HTERT RPE-1 (cell line): Measurements from ENCODE around the gene BACE2.

Experiments used
- in situ Hi-C: fragments of 300-500 bp; cut with MboI; formaldehyde crosslinking; loops from 4 replicates; pipeline ENCODE4 v1.14.3; 2020; ENCODE audit warnings: low sequenced_read_pairs

Gene BACE2

DNA sequence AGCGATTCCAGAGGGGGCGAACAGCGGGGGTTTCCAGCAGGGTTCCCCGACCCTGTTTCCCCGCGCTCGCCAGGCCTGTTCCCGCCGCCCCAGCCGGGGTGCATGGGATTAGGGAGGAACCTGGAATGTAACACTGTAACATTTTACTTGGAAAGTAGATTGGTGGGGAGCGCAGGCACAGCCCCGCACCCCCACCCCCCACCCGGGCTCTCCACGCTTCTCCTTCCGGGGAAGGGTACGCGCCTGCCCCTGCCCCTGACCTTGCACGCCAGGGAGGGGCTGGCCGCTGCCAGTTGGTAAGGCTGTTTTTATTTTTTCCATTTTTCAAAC, 149.1 kb downstream of the BACE2 start:
- in situ Hi-C loops: no loop called here

DNA sequence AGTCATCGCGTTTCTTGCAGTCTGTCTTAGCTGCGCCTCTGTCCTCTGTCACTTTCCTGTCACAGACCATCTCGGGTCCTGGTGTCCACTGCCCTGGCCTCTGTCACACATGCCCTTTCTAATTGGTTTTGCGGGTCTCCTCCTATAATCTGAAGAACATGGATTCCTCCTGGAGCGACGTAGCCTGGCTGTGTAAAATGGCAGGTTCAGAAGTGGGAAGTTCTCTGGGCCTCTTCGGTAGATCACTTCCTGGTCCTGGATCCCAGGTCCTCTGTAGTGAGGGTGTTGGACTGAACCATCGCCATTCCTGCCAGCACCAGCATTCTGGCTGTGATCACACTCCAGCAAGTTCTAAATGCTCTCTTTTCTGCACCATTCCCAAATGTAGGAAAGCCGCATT, 149.5 kb downstream of the BACE2 start:
- in situ Hi-C loops: no loop called here

DNA sequence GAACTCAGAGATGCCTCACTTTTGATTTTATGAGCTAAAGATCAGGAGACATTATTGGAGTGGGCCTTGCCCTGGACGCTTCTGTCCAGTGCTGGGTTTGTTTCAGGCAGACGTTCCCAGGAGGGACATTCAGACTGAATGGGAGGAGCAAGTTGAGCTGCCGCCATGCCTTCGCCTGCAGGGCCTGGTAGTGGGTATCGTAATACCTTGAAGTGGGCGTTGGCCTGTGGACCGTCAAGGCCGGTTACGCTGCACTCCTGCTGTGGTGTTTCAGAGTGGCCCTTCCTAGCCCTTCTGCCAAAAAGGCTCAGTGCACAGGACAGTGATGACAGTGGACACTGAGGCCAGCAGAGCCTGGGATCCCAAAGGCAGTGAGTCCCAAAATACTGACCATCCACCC, 150.3 kb downstream of the BACE2 start:
- in situ Hi-C loops: no loop called here

DNA sequence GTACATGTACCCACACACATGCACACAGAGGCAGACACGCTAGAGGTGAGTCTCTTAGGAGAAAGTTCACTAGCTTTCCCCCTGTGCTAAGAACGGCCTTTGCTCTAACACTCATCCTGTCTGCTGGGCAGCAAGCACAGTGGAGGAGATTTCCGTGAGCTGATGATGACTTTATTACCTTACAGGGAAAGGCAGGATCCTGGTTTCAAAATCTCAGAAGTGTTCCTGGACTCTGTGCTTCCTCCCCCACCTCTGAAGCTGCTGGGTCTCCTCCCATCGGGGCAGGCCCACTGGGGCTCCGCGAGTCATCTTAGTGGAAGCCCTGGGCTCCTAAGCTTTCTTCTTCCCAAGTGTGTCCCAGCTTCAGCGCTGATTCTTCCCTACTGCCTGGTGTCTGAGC, 151.3 kb downstream of the BACE2 start:
- in situ Hi-C loops: no loop called here

DNA sequence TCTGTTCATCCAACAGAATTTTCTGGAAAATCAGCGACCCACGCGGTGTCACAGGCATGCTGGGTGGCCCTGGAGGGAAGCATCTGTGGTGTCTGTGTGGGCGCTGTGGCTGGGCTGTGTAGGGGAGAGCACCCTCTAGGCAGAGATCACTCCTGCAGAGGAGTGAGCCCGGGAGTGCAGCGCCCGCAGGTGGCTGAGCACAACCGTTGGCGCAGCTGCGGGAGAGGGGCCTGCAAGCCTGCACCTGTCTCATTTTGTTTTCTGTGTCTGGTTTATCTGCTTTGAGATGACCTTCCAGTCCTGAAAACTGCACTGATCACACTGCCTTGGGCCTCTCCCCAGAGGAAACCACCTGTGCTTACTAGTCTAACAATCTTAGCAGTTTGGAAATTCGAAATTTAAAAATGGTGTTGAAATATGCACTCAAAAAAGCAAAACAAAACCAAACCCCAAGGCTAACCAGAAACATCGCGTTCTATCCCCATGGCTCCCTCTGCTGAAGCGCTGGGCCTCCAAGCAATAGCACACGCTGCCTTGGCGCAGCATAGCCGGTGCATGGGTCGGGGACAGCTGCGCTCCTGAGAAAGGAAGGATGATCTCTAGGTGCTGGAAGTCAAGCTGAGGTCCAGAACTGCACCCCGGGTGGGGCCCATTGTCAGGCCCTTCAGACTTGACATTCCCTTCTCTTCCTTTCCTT, 153.4 kb downstream of the BACE2 start:
- in situ Hi-C loops: no loop called here

DNA sequence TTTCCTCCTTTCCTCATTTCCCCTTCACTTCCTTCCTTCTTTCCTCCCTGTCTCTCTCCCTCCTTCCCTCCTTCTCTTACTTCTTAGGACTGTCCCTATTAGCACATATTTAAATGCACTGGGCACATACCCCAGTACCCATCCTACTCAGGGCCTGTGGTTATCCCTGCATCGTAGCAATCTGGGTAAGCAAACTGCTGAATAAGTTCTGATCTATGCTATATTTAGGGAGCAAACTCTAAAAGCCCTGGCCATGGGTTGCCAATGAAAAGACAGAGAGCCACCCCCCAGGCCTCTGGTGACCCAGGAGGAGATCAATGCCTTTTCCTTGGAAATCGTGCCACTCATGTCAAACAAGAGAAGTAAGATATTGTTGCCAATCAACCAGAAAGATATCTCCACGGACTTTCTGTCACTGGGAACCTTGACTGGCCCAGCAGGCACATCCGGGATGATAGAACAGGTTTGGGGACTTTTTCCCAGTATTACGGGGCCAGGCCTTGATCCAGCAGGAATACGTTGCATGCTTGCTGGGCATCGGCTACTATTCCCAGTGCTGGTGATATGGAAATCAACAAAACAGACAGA, 154.0 kb downstream of the BACE2 start:
- in situ Hi-C loops: no loop called here

DNA sequence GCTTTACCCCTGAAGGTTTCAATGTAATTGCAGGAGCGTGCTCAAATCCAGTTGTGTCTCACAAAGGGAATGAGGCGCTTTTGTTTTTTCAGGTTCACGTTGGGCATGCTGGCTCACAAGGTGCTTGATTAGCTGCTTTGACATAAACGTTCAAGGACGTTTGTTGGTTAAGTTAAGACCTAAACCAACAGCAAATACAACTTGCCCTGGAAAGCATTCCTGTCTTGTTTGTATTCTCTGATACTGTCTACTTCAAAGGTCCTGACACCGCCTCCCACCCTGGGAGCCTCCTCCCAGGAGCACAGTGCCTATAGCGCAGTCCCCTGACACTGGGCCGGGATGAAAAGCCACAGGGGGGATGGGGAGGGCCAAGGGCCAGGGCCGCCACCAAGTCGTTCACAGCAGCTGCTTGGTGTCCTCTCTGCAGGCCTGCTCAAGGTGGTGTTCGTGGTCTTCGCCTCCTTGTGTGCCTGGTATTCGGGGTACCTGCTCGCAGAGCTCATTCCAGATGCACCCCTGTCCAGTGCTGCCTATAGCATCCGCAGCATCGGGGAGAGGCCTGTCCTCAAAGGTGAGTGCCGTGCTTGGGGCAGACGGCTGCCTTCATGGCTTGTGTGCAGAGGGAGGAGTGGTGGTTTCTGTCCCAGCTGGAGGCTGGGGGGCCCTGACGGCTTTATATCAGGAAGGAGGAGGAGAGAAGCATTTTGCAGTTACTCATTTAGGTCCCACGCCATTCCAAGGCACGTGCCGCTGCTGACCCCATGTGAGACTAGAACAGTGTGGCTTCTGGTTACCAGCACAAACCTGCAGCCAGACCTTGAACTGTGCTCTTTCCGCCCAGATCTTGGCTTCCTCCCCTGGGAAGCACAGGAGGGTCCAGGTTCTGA, 154.8 kb downstream of the BACE2 start:
- in situ Hi-C loops: no loop called here

DNA sequence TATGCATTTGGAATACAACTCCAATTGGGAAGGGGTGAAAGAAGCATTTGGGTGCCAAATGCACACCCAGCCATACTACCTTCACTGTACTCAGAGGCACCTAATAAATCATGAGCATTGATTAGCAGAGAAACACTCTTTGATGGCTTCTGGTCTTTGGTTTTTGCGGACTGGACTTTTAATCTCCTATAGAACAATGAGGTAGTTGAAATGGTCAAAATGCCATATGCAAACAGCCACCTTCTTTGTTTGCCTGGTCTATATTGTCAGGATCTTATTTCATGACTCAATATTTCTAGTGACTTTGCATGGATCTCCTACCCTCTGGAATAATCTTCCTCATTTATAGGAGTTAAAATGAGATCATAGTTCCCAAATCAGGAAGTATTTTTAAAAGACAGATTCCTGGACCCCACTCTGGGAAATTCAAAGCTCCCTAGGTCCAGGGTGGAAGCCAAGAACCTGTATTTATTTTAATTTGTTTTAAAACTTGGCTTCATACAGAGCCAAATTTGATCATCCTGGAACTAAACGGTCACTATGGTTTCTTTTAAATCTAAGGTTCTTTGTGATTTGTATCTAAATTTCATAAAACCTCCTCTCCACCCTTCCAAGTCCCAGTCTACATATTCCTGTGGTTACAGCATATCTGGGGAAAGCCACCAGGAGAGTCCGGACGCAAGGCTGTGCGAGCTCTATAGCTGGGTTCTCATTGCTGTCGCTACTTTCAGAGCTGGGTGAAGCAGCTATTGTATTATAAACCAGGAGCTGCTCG, 157.4 kb downstream of the BACE2 start:
- in situ Hi-C loops: no loop called here

DNA sequence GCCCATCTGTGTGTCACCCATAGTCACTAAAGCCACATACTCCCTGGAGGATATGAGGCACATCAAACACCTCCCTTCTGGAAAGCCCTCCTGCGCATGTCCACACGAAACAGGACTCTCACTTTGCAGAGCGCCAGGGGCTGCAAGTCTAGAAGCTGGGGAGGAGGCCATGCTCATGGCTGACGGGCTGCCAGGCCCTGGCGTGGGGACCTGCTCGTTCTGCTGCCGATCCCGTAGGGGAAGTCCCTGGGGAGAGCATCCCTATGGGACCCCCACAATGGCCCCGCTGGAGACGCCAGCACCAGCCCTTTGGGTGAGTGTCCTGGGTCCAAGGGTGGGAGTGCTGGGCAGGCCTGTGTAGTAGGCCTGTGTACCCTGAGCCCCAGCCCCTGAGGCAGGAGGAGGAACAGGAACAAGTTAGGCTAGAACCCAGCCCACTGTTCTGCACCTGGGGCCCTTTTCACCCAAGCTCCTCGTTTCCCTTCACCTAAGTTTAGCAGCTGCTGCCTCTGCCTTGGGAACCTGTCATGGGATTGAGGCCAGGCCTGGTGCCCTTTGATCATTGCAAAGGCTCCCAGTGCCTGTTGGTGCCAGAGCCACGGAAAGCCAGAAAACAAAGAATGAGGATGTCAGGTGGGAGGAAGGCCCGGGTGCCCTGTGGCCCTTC, 158.6 kb downstream of the BACE2 start:
- in situ Hi-C loops: no loop called here

DNA sequence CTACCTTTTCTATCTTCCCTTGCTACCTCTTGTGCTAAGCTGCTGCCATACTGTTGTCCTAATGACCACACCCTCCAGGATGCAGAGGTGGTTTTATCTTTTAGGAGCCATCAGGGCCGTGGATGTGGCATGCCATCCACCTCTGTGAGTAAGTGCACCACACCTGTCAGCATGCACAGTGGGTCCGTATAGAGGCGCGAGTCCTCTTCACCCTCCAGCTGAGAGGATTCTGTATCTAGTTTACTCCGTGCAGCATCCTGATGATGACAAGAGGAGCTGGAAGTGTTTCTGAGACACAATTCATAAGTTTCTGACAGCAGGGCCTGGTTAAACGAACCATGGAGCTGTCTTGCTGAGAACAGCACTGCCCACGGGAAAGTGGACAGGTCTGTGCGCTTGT, 159.8 kb downstream of the BACE2 start:
- in situ Hi-C loops: no loop called here

DNA sequence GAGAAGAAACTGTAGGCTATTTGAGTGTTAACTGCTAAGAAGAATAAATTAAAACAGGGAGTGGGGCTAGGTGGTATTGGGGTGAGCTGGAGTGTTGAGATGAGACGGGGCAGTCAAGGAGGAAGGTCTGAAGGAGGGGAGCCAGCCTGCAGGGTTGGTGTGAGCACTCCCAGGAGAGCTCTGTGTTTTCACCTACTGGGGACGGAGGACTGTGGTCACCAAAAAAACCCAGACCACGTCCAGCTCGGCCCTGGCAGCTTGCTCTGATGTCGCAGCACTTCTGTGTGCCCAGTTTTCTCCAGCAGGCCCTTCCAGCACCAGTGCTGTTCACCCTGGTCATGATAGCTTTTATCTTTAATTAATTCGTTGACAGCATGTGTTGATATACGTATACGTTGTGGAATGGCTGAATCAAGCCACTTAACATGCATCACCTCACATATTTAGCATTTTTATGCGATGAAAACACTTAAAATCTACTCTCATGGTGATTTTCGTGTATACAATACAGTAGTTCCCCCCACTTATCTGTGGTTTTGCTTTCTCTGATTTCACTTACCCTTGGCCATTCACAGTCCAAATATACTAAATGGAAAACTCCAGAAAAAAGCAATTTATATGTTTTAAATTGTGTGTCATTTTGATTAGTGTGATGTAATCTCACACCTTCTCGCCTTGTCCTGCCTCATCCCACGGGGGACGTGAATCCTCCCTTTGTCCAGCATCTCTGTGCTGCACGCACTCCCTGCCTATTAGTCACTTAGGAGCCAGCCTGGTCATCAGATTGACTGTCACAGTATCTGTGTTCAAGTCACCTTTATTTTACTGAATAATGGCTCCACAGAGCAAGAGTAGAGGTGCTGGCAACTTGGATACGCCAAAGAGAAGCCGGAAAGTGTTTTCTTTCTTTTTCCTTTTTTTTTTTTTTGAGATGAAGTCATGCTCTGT, 161.0 kb downstream of the BACE2 start:
- in situ Hi-C loops: no loop called here
